HG03378 (cell line): ENCODE data around the gene COL9A3.

Experiments used
- ATAC-seq: cut with Tn5 transposase; IDR thresholded peaks from one replicate; pipeline ENCODE4 v1.9.1; 2021; ENCODE audit warnings: mild to moderate bottlenecking, moderate library complexity; ENCODE audit not compliant: unreplicated experiment

Gene COL9A3

GRCh38 chr20:62822239-62822787, 5.5 kb downstream of the COL9A3 start:
- ATAC-seq: no peak

- ATAC-seq: no peak
Measured at GRCh38 chr20:62822788-62823651, 6.2 kb downstream of the COL9A3 start.

GRCh38 chr20:62823688-62824475, 7.0 kb downstream of the COL9A3 start:
- ATAC-seq: no peak

- ATAC-seq: no peak
Measured at GRCh38 chr20:62824476-62825332, 7.9 kb downstream of the COL9A3 start.

- ATAC-seq: no peak
Measured at GRCh38 chr20:62825333-62825985, 8.6 kb downstream of the COL9A3 start.

GRCh38 chr20:62825986-62826645, 9.3 kb downstream of the COL9A3 start:
- no peak for ATAC-seq

- no peak for ATAC-seq
Measured at GRCh38 chr20:62826646-62827310, 9.9 kb downstream of the COL9A3 start.

GRCh38 chr20:62827311-62828038, 10.6 kb downstream of the COL9A3 start:
- ATAC-seq: no peak

GRCh38 chr20:62828051-62828450, 11.2 kb downstream of the COL9A3 start:
- ATAC-seq: no peak

GRCh38 chr20:62828511-62829230, 11.8 kb downstream of the COL9A3 start:
- ATAC-seq: no peak

GRCh38 chr20:62829231-62830230, 12.7 kb downstream of the COL9A3 start:
- ATAC-seq: no peak

GRCh38 chr20:62830251-62830650, 13.4 kb downstream of the COL9A3 start:
- ATAC-seq: no peak

- ATAC-seq: no peak
Measured at GRCh38 chr20:62830821-62831220, 14.0 kb downstream of the COL9A3 start.

- no peak for ATAC-seq
Measured at GRCh38 chr20:62831361-62831788, 14.5 kb downstream of the COL9A3 start.

- no peak for ATAC-seq
Measured at GRCh38 chr20:62831854-62832211, 15.0 kb downstream of the COL9A3 start.

GRCh38 chr20:62832212-62832922, 15.5 kb downstream of the COL9A3 start:
- no peak for ATAC-seq
